Stimulated activated CD4-positive, alpha-beta T cell treated with anti-CD3 and anti-CD28 coated beads, Interleukin-1b, Interleukin-23, amount 100 ng/mL, for 4 hours (primary cell): ENCODE results near the gene DEF6.

Experiments
- DNase-seq, 2 donors: peaks; one replicate each; pipeline ENCODE4 v3.0.0-alpha.2; 2020; ENCODE audit warnings: low read depth in 2 of 2

Gene DEF6

GRCh38 chr6:35343092-35343834 lies 45.6 kb downstream of the DEF6 start:
- no peak for DNase-seq

- no peak for DNase-seq
Measured at GRCh38 chr6:35343835-35344550, 46.4 kb downstream of the DEF6 start.

- no peak for DNase-seq
Measured at GRCh38 chr6:35351422-35351821, 53.8 kb downstream of the DEF6 start.

GRCh38 chr6:35352735-35353134 lies 55.1 kb downstream of the DEF6 start:
- no peak for DNase-seq

- DNase-seq: no peak
Measured at GRCh38 chr6:35354361-35355135, 56.9 kb downstream of the DEF6 start.

- DNase-seq: no peak
Measured at GRCh38 chr6:35356391-35356790, 58.8 kb downstream of the DEF6 start.

GRCh38 chr6:35357677-35358076 lies 60.1 kb downstream of the DEF6 start:
- DNase-seq: no peak

GRCh38 chr6:35358086-35358485 lies 60.5 kb downstream of the DEF6 start:
- no peak for DNase-seq

- DNase-seq: no peak
Measured at GRCh38 chr6:35359346-35359743, 61.7 kb downstream of the DEF6 start.

- DNase-seq: no peak
Measured at GRCh38 chr6:35359744-35360348, 62.2 kb downstream of the DEF6 start.

- DNase-seq: no peak
Measured at GRCh38 chr6:35360349-35361138, 62.9 kb downstream of the DEF6 start.

- no peak for DNase-seq
Measured at GRCh38 chr6:35362200-35362599, 64.6 kb downstream of the DEF6 start.

GRCh38 chr6:35363293-35363750 lies 65.7 kb downstream of the DEF6 start:
- DNase-seq: no peak

GRCh38 chr6:35365594-35366203 lies 68.1 kb downstream of the DEF6 start:
- DNase-seq: no peak

- no peak for DNase-seq
Measured at GRCh38 chr6:35366204-35366596, 68.6 kb downstream of the DEF6 start.

GRCh38 chr6:35367646-35368037 lies 70.0 kb downstream of the DEF6 start:
- DNase-seq: no peak

- no peak for DNase-seq
Measured at GRCh38 chr6:35368038-35368887, 70.6 kb downstream of the DEF6 start.

- DNase-seq: no peak
Measured at GRCh38 chr6:35370124-35370741, 72.6 kb downstream of the DEF6 start.

GRCh38 chr6:35370785-35371493 lies 73.3 kb downstream of the DEF6 start:
- no peak for DNase-seq
